HEK293T (cell line): ENCODE data around the gene ATP7A.
"Not testable (repeated sequence)": the region's sequence is repeated elsewhere in the genome, so short reads cannot be mapped to it uniquely, and the experiment has no call there.

Source experiments
- CTCF ChIA-PET: fragments of 350-600 bp; formaldehyde crosslinking; extraction: SDS; loops from one replicate; lab custom pipeline; 2021; ENCODE audit warnings: antibody characterized with exemption, inconsistent platforms; lab: Yijun Ruan, JAX
- POLR2A ChIA-PET: fragments of 350-600 bp; formaldehyde crosslinking; extraction: SDS; loops from one replicate; lab custom pipeline; 2020; ENCODE audit warnings: antibody characterized with exemption, inconsistent platforms; lab: Yijun Ruan, JAX
- DNase-seq: peaks from one replicate; pipeline ENCODE4 v3.0.0; 2012; ENCODE audit warnings: mixed read lengths; ENCODE audit errors: extremely low spot score
- ARNT ChIP-seq: fragments of 450-650 bp; IDR thresholded peaks from 2 replicates; pipeline ENCODE4 v1.6.1; 2017; ENCODE audit warnings: mild to moderate bottlenecking
- BHLHE40 ChIP-seq: fragments of 450-650 bp; IDR thresholded peaks from 2 replicates; pipeline ENCODE4 v1.6.1; 2016; ENCODE audit warnings: mild to moderate bottlenecking, moderate library complexity, borderline replicate concordance
- CTBP1 ChIP-seq: fragments of 450-650 bp; IDR thresholded peaks from 2 replicates; pipeline ENCODE4 v1.6.1; 2016; ENCODE audit warnings: borderline replicate concordance
- ELF4 ChIP-seq: fragments of 450-650 bp; IDR thresholded peaks from 2 replicates; pipeline ENCODE4 v1.6.1; 2017; ENCODE audit warnings: antibody characterized with exemption
- FOXA1 ChIP-seq: fragments of 450-650 bp; IDR thresholded peaks from 2 replicates; pipeline ENCODE4 v1.6.1; 2016; ENCODE audit warnings: mild to moderate bottlenecking
- FOXK2 ChIP-seq: fragments of 450-650 bp; IDR thresholded peaks from 2 replicates; pipeline ENCODE4 v1.6.1; 2016; ENCODE audit warnings: mild to moderate bottlenecking
- FOXM1 ChIP-seq: fragments of 450-650 bp; IDR thresholded peaks from 2 replicates; pipeline ENCODE4 v1.6.1; 2017; ENCODE audit warnings: mild to moderate bottlenecking, borderline replicate concordance
- HDGF ChIP-seq: fragments of 450-650 bp; IDR thresholded peaks from 2 replicates; pipeline ENCODE4 v1.6.1; 2017; ENCODE audit warnings: antibody characterized with exemption, borderline replicate concordance
- L3MBTL2 ChIP-seq: fragments of 450-650 bp; conservative IDR thresholded peaks from 2 replicates; pipeline ENCODE4 v1.6.1; 2016; ENCODE audit warnings: mild to moderate bottlenecking
- LEF1 ChIP-seq: fragments of 450-650 bp; IDR thresholded peaks from 2 replicates; pipeline ENCODE4 v1.6.1; 2017; ENCODE audit warnings: mild to moderate bottlenecking, borderline replicate concordance
- NFRKB ChIP-seq: fragments of 450-650 bp; IDR thresholded peaks from 2 replicates; pipeline ENCODE4 v1.6.1; 2016; ENCODE audit warnings: mild to moderate bottlenecking, moderate library complexity
- PKNOX1 ChIP-seq: fragments of 450-650 bp; IDR thresholded peaks from 2 replicates; pipeline ENCODE4 v1.6.1; 2016
- SP1 ChIP-seq: fragments of 450-650 bp; IDR thresholded peaks from 2 replicates; pipeline ENCODE4 v1.6.1; 2017
- SUZ12 ChIP-seq: fragments of 450-650 bp; IDR thresholded peaks from 2 replicates; pipeline ENCODE4 v1.6.1; 2016; ENCODE audit warnings: mild to moderate bottlenecking
- TARDBP ChIP-seq: fragments of 450-650 bp; IDR thresholded peaks from 2 replicates; pipeline ENCODE4 v1.6.1; 2016
- ZNF384 ChIP-seq: fragments of 450-650 bp; IDR thresholded peaks from 2 replicates; pipeline ENCODE4 v1.6.1; 2016

The ATP7A gene

GRCh38 chrX:78071331-78071730 lies 160.8 kb downstream of the ATP7A start:
- TF ChIP-seq PKNOX1 (no peak), CTBP1 (no peak), TARDBP (no peak), LEF1 (no peak), ZNF384 (no peak), ARNT (no peak), BHLHE40 (no peak), SUZ12 (no peak), ELF4 (no peak), L3MBTL2 (no peak), FOXA1 (no peak), FOXM1 (no peak), NFRKB (no peak), HDGF (no peak), SP1 (no peak), FOXK2 (no peak)
- ChIA-PET CTCF (no interaction called here), POLR2A (no interaction called here)
- no peak for DNase-seq

DNA sequence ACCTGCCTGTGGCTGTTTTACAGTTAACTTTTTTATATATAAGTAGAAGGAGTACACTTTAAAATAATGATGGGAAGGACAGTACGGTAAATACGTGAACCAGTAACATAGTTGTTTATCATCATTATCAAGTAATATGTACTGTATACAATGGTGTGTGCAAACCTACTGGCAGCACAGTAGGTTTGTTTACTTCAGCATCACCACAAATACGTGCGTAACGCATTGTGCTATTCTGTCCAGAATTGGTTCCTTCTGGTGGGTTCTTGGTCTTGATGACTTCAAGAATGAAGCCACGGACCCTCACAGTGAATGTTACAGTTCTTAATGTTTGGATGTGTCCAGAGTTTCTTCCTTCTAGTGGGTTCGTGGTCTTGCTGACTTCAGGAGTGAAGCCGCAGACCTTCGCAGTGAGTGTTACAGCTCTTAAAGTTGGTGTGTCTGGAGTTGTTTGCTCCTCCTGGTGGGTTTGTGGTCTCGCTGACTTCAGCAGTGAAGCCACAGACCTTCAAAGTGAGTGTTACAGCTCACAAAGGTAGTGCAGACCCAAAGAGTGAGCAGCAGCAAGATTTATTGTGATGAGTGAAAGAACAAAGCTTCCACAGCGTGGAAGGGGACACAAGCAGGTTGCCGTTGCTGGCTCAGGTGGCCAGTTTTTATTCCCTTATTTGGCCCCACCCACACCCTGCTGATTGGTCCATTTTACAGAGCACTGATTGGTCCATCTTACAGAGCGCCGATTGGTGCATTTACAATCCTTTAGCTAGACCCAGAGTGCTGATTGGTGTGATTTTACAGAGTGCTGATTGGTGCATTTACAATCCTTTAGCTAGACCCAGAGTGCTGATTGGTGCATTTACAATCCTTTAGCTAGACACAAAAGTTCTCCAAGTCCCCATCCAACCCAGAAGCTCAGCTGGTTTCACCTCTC lies 162.9 kb downstream of the ATP7A start:
- CTCF ChIA-PET, POLR2A ChIA-PET, DNase-seq: not testable (repeated sequence)

DNA sequence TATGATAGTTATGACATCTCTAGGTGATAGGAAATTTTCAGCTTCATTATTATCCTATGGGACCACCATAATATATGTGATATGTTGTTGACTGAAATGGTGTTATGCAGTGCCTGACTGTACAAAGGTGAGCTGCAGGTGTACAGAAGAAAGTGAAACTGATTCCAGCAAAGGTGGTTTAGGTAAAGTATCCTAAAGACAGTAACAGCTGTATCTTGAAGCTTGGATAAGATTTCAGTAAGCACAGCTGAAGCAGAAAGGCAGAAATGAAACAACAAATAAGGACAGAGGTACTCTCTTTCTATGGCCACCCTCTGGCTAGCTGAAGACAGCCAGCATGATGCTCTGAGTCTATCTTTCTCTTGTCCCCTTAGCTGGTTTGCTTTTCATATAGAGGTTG lies 163.6 kb downstream of the ATP7A start:
- POLR2A ChIA-PET, result no interaction called here
- no peak for DNase-seq
- CTCF ChIA-PET, result no interaction called here
- no peak for TF ChIP-seq NFRKB
- TF ChIP-seq TARDBP, result no peak
- TF ChIP-seq LEF1, result no peak
- no peak for TF ChIP-seq HDGF
- TF ChIP-seq ZNF384, result no peak
- no peak for TF ChIP-seq ARNT
- TF ChIP-seq FOXA1, result no peak
- TF ChIP-seq FOXM1, result no peak
- no peak for TF ChIP-seq ELF4
- no peak for TF ChIP-seq BHLHE40
- no peak for TF ChIP-seq FOXK2
- no peak for TF ChIP-seq SP1
- TF ChIP-seq SUZ12, result no peak
- TF ChIP-seq L3MBTL2, result no peak
- no peak for TF ChIP-seq CTBP1
- no peak for TF ChIP-seq PKNOX1

DNA sequence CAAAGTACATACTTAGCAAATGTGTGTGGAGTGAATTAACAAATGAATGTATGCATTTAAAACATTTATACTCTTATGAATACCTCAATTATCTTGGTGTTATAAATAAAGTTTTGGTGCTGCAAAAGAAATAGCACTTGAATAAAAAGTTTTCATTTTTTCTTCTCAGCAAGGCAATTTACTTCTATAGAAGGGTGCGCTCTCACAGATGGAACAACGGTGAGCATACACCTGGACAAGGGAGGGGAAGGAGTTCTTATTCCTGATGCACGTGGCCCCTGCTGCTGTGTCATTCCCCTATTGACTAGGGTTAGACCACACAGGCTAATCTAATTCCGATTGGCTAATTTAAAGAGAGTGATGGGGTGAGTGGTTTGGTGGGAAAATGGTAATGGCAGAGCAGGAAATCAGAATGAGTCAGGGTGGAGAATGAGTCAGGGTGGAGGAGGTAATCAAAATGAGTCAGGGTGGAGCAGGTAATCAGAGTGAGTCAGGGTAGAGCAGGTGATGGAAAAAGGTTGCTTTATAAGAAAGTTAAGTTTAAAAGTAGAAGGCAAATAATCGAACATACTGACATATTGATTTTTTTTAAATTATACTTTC lies 165.4 kb downstream of the ATP7A start:
- no peak for DNase-seq
- POLR2A ChIA-PET, result no interaction called here
- CTCF ChIA-PET, result no interaction called here
- TF ChIP-seq CTBP1 (no peak), LEF1 (no peak), ZNF384 (no peak), HDGF (no peak), NFRKB (no peak), ELF4 (no peak), PKNOX1 (no peak), BHLHE40 (no peak), TARDBP (no peak), L3MBTL2 (no peak), SP1 (no peak), SUZ12 (no peak), FOXK2 (no peak), FOXA1 (no peak), FOXM1 (no peak), ARNT (no peak)

- CTCF ChIA-PET, result not testable (repeated sequence)
Observed at GRCh38 chrX:78081413-78081812, 170.9 kb downstream of the ATP7A start.

GRCh38 chrX:78092296-78092695 lies 181.8 kb downstream of the ATP7A start:
- peak; percentile 28 for DNase-seq
- ChIA-PET CTCF (no interaction called here), POLR2A (no interaction called here)
- TF ChIP-seq CTBP1 (no peak), TARDBP (no peak), ARNT (no peak), FOXM1 (no peak), L3MBTL2 (no peak), FOXK2 (no peak), SP1 (no peak)

More at GRCh38 chrX:78081413-78081812, 170.9 kb downstream of the ATP7A start:
- POLR2A ChIA-PET, DNase-seq: not testable (repeated sequence)
